Islet precursor cell (in vitro differentiated cells): Measurements from ENCODE around the gene USP21.

Experiments used
- DNase-seq: peaks from one replicate; pipeline ENCODE4 v3.0.0-alpha.2; 2018

The USP21 gene

DNA sequence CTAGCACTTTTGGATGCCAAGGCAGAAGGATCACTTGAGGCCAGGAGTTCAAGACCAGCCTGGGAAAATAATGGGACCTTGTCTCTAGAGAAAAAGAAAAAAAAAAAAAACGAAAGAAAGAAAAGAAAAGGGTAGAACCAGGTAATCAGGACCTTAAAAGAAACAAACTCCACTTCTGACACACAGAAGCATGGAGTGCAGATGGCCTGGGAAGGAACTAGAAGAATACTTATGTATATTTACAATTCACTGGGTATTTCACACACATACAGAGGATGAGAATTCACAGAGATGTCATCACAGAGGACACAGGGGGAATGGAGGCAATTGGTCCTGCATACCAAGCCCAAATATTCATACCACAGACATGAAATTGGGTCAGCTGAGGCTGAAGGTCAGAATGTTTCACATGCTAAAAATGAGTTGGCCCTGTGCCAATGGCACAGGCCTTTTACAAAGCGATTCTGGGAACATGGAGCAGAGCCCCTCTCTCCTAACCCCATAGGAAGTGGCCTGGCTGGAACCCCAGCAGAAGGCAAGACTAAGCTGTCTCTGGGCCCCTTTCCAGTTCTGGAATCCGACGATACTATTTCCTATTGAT lies 13.6 kb downstream of the USP21 start:
- no peak for DNase-seq

DNA sequence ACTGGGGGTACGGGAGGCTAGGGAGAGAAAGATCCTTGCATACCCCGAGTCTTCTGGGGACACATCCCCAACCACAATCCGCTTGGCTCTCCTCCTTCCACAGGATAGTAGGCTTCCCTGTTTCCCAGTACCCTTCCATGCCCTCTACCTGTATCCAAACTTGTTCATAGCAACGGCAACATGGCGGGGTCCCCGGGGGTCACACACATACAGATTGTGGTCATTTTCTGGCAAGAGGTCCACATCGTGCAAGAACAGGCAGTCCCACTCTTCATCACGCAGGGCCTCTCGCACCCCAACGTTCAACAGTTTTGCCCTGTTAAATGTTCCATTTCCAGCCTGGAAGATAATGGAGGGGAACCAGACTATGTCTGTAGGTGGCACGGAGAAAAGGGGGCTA lies 14.4 kb downstream of the USP21 start:
- no peak for DNase-seq

DNA sequence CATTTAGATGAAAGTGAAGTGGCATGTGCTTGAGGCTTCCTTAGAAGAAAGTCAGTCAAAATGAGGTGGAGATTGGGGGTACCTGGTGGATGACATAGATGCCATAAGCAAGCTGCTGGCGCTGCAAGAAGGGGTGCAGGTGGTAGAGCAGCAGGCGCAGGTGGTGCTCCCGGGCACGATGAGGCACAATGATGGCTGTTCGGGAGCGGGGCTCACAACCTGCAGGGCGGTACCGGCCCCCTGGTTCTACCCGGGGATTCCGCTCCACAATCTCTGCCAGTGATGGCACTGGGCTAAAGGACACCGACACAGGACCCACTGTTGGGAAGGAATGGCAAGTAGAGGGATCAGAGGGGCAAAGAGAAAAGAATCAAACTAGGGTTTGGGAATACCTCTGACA lies 15.6 kb downstream of the USP21 start:
- no peak for DNase-seq

DNA sequence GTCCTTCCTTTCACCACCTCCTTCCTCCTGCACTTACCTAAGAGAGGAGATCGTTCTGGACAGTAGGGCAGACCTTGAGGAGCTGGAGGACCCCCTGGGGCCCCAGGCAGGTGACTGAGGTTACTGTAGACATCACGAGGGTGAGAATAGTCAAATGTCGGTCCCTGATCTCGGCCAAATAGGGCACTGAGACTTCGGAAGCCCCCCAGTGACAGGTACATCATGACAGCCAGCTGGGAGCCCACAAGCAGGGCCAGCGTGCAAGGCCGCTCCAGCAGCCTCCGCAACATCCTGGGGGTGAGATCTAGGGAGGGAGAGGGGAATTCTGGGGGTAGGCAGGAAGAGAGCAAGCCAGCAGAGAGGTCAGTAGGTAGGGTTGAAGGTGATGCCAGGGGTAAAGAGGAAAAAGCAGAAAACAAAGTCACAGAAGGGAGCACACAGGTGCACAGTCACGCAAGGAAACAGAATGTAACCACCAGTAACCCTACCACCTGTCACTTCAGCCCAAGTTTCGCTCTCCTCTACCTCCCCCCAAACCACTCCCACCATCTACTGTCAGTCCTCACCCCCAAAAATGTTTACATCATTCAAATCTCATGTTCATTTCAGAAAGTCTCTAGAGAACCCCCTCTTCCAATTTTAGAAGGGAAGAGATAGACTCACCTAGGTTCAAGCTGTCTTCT lies 16.6 kb downstream of the USP21 start:
- no peak for DNase-seq

DNA sequence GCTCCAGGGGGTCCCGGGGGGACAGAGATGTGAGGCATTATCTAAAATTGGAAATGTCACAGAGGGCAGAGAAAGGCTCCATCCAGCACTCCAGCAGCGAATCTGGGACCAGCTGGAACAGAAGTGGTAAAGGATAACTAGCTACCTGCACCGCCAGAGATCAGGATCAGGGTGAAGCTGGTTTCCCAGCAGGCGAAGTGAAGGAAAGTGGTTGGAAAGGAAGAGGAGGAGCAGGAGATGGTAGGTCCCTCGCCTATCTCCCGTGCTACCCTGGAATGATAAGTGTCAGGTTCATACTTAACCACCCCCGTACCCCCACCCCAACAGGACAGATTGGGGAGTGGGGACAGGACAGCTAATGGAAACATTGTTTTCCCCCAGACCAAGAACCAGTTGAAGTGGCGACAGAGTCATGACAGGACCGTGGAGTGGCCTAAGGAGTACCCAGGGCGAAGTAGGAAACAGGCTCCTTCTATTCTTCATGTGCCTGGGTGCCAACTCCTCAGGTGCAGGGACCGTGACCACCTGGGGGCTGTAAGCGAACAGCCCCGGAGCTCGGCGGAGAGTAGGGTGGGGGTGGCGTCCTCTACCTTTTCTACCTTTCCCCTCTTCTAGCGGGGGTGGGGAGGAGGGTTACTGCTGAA lies 17.3 kb downstream of the USP21 start:
- DNase-seq, result no peak

DNA sequence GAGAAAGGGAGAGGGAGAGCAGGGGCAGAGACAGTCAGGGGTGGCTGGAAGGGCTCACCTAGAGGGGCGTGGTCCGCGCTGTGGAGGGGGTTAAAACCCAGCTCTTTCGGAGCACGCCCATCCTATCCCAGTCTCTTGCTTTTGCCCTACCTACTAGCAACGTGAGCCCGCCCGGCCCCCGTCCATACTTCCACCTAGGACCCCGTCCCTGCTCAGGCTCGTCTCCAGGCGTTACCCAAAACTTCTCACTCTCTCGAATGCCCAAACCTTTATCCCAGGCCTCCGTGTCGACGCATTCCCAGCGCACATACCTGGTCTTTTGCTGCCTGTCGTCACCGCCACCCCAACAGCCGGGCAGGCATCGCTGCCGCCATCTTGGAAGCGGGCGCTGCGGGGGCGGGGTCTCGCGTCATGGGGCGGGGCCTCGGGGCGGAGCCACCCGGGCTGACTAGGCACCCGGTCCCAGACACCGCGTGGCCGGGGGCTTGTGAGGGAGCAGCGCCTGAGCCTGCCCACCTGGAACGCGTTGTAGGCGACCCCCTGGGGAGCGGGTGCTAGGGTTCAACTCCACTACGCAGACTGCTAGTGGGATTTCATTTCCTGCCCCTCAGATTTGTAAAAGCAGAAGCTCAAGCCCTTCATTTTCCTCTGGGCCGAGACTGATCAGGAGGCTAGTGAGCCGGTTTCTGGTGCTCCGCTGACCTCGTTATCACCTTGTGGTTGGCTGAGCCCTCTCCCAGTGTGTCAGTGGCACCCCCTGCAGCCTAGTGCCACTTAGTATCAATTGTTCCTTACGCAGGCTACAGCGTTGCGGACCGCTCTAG lies 18.0 kb downstream of the USP21 start, which contains the start of gene B4GALT3:
Gene B4GALT3 (minus strand): TSS at position 396 of the 824 bp plus-strand sequence. CDS start 1,447 bp downstream, outside the sequence.
- peak; percentile 96 for DNase-seq

DNA sequence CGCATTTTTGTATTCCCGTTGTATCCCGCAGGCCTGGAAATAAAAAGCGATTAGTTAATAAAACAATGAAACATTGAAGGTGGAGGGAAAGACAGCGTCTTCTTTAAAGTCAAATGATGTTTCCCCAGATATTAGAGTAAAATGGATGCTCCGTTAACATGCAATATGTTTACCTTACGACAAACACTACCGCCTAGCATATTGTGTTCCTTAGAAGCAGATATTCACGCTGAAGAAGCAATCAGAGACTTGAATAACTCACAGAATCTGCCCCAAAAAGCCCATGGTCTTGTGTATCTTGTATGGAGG lies 18.6 kb downstream of the USP21 start:
- DNase-seq, result no peak

DNA sequence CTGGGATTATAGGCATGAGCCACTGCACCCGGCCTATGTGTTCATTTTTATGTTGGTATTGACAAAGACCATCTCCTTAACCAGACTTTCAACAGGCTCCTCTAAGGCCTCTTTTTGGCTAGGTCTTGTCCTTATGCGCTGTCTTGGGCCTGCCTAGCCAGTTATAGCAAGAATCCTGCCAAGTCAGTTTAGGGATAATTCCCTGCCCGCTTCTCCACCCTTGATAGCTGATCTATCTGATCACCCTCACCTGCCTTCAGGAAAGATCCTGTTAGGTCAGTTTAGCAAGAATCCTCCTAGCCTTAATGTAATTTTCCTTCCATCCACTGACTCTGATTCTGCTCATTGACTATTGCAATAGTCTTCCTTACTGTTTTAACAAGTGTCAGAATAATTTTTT lies 20.4 kb downstream of the USP21 start:
- DNase-seq, result no peak

DNA sequence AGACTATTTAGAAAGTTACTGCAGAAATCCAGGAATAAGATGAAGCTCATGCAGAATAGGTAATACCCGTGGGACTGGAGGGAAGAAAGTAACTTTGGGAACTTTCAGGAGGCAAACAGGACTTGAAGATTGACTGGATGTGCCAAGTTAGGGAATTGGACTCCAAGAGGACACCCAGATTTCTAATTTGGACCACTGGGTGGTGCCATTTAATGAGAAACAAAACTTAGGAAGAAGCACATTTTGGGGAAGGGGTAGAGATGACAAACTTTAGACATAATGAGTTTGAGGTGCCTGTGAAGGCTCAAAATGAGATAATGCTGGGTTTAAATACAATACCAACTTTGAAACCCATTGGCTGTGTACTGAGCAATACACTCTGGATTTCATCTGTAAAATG lies 21.3 kb downstream of the USP21 start:
- DNase-seq, result no peak

DNA sequence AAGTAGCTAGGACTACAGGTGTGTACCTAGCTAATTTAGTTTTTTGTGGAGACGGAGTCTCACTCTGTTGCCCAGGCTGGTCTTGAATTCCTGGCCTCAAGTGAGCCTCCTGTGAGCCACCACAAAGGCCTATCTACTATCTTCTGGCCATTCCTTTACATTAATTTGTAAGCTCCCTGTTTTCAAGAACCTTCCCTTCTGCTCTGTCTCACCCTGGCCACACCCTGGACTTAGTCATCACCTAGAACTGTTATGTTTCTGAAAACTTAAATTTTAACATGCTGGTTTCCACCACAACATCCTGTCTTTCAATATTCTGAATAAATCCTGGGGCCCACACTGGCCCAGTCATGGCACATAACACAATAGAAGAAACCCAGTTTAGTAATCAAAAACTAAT lies 22.9 kb downstream of the USP21 start:
- DNase-seq, result no peak

DNA sequence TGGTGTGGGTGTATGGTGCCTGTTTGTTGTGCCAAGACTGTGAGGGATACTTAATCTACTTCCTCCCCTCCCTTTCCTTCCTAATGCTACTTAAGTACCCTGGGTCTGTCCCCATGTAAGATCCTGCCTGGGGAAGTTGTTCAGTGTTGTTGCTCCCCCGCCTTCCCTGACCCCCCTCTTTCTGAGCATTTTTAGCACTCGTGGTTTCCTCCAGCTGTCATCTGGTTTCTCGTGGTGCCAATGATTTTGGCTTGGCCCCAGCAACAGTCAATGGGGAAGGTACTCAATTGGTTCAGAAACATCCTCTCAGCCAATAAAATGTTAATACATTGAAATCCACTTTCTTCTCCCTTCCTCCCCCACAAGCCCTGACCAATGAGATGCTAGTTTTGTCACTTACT lies 26.0 kb downstream of the USP21 start:
- DNase-seq, result no peak

DNA sequence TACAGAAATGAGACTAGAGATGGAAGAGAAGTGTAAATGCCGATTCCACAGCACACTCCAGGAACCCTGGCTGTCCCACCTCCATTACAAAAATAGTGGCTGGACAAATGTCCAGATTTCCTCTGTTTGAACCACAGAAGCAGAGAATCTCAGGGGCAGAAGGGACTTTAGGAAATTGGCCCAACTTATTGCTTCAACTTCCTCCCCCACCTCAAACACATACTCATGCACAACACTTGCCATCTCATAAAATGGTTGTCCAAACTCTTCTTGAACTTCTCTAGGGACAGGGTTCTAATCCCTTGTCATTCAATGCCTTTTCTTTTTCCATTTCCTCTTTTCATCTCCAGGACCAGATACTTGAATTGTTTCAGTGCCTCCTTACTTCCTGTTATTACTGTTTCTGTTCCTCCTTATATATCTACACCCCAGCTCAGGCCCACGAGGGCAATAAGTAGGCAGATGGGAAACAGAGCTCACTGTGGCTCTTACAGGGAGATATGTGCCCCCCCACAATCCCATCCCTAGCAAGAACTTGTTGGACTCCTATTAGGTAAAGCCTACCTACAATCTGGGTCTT lies 26.5 kb downstream of the USP21 start:
- DNase-seq, result no peak

DNA sequence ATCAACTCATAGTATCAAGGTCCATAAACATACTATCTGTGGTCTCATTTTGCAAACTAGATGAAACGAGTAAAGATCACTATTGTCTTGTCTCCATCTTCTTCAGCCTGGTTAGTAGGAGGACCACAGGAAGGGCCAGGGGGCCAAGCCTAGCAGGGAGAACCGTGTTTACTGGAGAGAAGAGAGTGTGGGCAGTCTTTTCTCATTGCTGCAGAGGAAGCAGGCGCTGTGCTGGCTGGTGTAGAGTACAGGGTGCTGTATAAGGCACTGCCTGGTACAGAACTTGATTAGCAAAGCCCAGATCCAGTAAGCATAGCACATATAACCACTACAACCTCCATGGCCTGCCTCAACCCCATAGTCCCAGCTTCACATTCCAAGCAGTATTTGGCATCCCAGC lies 28.0 kb downstream of the USP21 start:
- no peak for DNase-seq

DNA sequence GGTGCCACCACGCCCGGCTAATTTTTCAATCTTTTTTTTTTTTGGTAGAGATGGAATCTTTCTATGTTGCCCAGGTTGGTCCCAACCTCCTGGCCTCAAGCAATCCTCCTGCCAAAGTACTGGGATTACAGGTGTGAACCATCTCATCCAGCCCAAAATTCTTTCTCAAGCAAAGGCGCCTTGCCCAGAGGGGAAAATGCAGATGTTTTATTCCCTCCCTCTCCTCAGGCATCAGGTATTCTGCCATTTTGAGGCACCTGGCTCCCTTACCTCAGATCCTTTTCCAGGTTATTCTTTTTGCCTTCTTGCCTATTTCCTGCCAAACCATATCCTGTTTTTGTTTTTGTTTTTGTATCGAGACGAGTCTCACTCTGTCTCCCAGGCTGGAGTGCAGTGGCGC lies 29.1 kb downstream of the USP21 start:
- no peak for DNase-seq

DNA sequence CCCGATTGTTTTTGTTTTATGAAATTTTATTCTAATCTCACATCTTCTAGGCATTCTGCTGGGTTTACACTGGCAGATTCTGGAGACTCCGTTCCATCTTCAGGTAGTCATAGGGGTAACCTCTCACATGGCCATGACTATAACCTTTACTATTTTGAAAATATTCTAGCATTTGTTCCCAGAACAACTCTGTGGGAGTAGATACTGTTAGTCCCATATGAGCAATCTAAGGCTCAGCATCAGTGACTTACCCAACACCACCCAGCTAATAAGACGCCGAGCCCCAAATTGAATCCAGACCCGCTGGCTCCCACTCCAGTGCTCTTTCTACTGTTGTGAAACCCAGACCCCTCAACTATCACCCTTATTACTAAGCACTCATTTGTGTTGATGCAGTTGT lies 29.7 kb downstream of the USP21 start:
- DNase-seq, result no peak

DNA sequence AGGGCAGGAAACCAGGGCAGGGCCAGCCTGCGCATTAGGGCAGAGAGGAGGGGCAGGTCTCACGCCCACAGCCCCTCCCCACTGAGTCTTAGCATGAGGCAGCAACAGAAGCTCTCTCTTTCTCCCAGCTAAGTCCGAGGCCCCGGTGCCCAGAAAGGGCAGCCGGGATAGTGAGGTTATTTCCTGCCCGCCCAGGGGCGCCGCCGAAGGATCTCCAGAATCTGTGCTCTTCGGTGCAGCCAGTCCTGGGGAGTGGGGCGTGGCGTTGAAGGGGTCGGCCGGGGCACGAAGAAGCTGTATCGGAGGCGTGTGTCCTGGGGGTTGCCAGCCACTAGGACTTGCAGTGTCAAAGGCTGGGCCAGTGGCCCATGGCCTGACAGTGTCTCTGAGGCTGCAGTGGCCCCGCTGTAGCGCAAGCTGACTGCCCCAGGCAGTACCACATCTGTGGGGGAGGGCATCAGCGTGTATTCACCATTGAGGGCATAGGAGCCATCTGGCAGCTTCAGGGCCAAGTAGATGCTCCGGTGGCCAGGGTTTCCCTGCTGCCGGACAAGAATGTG lies 31.7 kb downstream of the USP21 start:
- DNase-seq, result peak; percentile 56

DNA sequence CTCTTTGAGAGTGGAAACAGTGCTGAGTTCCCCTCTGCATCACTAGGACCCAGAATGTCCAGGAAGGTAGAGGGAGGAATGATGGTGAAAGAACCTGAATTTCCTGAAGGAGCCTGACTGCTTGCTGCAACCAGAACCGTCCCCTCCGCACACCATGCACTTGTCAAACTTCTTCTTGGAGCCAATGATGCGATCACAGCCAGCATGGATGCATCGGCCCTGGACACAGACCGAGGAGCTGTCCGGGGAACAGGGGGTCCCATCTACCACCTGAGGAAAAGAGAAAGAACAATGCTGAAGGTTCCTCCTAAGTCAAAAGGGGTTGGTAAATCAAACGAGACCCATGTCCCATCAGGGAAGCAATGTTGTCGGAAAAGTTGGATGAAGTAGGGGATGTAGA lies 32.7 kb downstream of the USP21 start:
- no peak for DNase-seq

DNA sequence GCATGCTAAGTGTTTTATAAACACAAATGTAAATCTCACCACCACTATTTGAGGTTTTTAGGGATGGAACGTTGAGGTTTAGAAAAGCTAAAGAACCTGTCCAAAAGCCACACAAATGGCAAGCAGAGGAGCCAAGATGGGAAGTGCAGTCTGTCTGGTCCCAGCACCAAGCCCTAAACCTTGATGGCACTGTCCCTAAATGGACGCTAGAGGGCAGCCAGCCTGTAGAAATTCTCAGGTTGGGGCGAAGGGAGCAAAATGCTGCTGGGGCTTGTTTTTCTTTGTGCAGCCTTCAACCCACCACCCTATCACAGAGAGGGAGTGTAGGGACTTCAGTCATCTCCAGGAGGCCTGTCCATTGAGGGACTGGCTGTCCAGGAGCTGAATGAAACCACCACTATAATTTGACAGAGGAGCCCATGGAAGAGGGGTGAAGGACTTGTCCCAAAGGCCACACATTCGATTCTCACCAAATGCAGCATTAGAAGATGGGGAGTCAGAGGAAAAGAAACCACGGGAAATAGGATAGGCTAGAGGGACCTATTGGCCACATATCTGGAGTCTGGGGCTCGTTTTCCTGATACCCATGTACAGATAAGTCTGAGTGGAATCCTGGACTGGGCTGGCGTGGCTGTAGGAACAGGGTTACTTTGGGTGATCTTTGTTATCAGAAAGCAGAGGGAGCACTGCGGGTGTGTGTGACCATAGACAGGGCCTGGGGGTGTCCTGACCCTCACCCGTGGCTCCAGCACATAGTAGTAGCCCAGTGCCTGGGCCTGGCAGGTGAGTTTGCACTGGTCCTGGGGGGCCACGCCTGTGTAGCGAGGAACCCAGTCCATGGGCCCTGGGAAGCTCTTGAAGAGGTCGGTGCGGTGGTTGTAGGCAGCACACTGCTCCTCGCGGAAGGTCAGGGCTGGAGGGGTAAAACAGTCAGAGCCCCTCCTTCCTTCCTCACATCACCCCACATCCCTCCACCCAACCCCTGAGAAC lies 33.5 kb downstream of the USP21 start:
- peak; percentile 85 for DNase-seq

DNA sequence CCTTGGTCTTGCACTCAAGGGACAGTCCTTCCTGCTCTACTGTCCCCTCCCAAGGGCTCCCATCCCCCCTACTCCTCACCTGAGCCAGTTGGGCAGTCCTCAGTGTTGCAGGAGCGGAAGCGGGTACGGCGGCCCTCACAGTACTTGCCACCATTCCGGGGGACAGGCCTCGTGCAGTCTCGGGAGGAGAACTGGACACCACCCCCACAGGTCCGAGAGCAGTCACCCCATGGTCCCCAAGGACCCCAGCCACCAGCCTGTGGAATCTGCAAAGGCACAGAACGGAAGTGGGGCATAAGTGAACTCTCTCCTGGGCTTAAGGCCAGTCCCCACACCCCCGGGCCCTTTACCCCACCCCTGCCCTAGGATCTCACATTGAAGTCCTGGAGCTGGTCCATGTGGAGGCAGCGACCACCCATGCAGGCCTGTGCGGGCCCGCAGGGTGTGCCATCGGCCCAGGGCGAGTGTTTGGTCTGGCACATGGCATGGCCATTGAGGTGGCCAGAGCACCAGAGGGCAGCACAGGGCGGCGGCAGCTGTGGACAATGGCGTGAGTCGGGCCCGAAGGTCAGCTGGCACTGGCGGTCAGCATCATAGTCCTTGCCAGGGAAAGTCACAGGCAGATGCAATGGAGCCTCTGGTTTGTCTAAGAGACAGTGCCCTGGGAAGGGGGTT lies 34.4 kb downstream of the USP21 start:
- DNase-seq, result no peak

DNA sequence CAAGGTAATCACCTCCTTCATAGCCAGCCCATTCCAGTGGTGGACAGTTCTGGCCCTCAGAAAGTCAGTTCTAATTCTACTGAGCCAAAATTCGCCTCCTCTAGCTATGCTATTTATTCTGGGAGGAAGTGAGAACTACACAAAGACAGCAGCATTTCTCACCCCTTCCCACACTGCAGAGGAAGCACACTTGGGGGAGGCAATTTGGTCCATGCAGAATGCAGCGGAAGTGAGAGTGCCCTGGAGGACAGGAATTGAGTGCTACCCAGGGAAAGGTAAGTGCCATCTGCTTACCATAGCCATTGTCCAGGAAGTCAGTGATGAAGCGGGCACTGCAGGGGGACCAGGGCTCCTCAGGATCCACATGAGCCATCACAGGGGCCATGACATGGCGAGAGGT lies 35.9 kb downstream of the USP21 start:
- DNase-seq, result no peak

DNA sequence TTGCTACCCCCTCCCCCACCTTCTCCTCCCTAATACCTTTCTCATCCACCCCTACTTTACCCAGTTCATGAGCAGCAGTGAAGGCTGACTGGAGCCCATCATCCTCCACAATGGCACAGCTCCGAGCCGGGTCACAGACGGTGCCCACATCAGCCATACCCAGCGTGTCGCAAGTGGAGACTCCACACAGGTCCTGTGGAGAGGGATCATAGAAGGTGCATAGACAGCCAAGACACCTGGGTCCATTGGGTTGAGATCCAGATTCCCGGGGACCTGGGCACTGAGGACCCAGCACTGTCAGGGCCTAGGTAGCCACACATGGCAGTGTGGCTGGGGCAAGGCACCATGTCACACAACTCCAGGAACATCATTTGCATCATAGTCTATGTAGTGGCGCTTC lies 36.8 kb downstream of the USP21 start:
- DNase-seq, result no peak
